Stomach smooth muscle (tissue), 2 donors: ENCODE results near the gene KIRREL2.
"Not testable (repeated sequence)": the region's sequence is repeated elsewhere in the genome, so short reads cannot be mapped to it uniquely, and the experiment has no call there.

Experiments
- H3K27ac ChIP-seq: one replicate; pipeline ENCODE4 v1.7.0; 2013; ENCODE audit warnings: mild to moderate bottlenecking, low read length, inconsistent platforms
- H3K27me3 ChIP-seq, 2 donors: one replicate each; pipeline ENCODE4 v1.7.0; 2013; ENCODE audit warnings: low read length in 2 of 2; ENCODE audit not compliant: insufficient read depth in 2 of 2, control insufficient read depth in 1 of 2
- H3K36me3 ChIP-seq, 2 donors: one replicate each; pipeline ENCODE4 v1.7.0; 2013; ENCODE audit warnings: low read length in 2 of 2; ENCODE audit not compliant: control insufficient read depth in 2 of 2, insufficient read depth in 2 of 2
- H3K4me1 ChIP-seq: one replicate; pipeline ENCODE4 v1.7.0; 2013; ENCODE audit warnings: low read length; ENCODE audit not compliant: control insufficient read depth, insufficient read depth
- H3K4me3 ChIP-seq, 2 donors: one replicate each; pipeline ENCODE4 v1.7.0; 2013; ENCODE audit warnings: low read length in 2 of 2
- H3K9ac ChIP-seq, 2 donors: one replicate each; pipeline ENCODE4 v1.7.0; 2013; ENCODE audit warnings: low read length in 2 of 2, mild to moderate bottlenecking in 1 of 2
- H3K9me3 ChIP-seq, 2 donors: one replicate each; pipeline ENCODE4 v1.7.0; 2013; ENCODE audit warnings: low read length in 2 of 2; ENCODE audit not compliant: control insufficient read depth in 2 of 2
- donor health status: healthy.
- donor health status: Pancreatic carcinoma.

The KIRREL2 gene

DNA sequence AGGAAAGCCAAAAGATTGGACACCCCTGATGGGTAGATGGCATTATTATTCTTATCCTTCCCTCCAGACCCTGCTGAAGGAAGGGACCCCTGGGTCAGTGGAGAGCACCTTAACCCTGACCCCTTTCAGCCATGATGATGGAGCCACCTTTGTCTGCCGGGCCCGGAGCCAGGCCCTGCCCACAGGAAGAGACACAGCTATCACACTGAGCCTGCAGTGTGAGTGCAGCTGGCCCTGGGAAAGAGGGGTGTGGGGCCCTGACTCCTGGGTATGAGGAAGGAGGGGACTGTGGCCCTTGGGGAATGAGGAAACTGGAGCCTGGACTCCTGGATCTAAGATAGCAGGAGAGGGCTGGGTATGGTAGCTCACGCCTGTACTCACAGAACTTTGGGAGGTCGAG lies 2.7 kb downstream of the KIRREL2 start:
- H3K9me3 ChIP-seq: no peaks in the 10 kb centered on the region
- H3K27me3 ChIP-seq: peaks cover 49 to 51% of the 10 kb centered on the region in 2 donors
- H3K27ac ChIP-seq: no peak overlapping the region
- H3K36me3 ChIP-seq: no peaks in the 10 kb centered on the region
- H3K4me3 ChIP-seq: no peak overlapping the region
- peaks cover 15% of the 10 kb centered on the region for H3K4me1 ChIP-seq
- no peak overlapping the region for H3K9ac ChIP-seq

DNA sequence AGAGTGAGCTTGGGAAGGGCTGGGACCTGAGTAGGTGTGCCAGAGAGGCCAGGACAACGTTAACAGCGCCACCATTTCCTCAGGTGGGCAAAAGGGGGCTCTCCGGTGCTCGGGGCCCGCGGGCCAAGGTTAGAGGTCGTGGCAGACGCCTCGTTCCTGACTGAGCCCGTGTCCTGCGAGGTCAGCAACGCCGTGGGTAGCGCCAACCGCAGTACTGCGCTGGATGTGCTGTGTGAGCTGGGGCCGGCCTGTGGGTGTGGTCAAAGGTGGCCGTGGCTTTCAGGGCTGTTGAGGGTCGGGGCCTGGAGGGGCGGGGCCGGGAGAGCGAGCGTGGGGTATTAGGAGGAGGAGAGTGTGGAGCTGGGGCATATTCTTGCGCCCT lies 3.7 kb downstream of the KIRREL2 start:
- Histone ChIP-seq H3K27ac (no peak overlapping the region), H3K4me3 (no peak overlapping the region), H3K9ac (no peak overlapping the region), H3K9me3 (no peaks in the 10 kb centered on the region), H3K4me1 (peaks cover 15% of the 10 kb centered on the region), H3K36me3 (no peaks in the 10 kb centered on the region), H3K27me3 (peaks cover 38 to 44% of the 10 kb centered on the region in 2 donors)

DNA sequence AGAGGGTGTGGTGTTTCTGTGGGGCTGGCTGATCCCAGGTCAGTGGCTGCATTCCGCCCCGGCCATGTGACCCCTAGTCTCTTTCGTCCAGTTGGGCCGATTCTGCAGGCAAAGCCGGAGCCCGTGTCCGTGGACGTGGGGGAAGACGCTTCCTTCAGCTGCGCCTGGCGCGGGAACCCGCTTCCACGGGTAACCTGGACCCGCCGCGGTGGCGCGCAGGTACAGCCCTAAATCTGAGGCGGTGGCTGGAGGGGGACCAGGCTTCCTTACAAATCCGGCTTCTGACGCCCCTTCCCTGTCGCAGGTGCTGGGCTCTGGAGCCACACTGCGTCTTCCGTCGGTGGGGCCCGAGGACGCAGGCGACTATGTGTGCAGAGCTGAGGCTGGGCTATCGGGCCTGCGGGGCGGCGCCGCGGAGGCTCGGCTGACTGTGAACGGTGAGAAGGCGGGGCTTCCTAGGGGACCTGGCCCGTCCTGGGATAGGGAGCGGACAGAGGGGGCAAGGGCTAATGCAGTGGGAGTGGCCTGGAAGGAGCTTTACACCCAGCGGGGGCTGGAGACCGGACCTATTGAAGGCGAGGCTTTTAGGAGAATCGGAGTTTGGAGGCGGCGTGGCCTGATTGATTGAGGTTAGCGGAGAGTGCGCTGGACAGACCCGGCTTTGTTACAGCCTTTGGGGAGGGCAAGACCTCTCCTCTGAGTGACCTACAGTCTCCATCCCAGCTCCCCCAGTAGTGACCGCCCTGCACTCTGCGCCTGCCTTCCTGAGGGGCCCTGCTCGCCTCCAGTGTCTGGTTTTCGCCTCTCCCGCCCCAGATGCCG lies 4.3 kb downstream of the KIRREL2 start:
- H3K9ac ChIP-seq: no peak overlapping the region
- H3K4me3 ChIP-seq: no peak overlapping the region
- no peaks in the 10 kb centered on the region for H3K36me3 ChIP-seq
- H3K27ac ChIP-seq: no peak overlapping the region
- H3K27me3 ChIP-seq: peaks cover 32 to 42% of the 10 kb centered on the region in 2 donors
- H3K9me3 ChIP-seq: no peaks in the 10 kb centered on the region
- peaks cover 12% of the 10 kb centered on the region for H3K4me1 ChIP-seq

DNA sequence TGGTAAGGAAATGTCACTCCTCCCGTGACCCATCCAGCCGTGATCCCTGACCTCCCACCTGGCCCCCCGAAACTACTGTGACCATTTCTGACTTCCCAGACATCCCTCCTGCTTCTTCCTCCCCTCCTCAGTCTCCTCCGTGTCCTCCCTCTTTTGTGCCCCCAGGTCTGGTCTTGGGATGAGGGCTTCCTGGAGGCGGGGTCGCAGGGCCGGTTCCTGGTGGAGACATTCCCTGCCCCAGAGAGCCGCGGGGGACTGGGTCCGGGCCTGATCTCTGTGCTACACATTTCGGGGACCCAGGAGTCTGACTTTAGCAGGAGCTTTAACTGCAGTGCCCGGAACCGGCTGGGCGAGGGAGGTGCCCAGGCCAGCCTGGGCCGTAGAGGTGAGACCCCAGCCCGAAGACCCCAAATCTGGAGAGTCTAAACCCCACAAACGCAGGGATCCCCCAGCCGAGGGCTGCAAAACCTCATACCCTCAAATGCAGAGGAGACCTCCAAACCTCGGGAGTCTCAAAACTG lies 5.0 kb downstream of the KIRREL2 start:
- peaks cover 6% of the 10 kb centered on the region for H3K4me1 ChIP-seq
- H3K27me3 ChIP-seq: peaks cover 28 to 40% of the 10 kb centered on the region in 2 donors
- no peak overlapping the region for H3K27ac ChIP-seq
- H3K36me3 ChIP-seq: no peaks in the 10 kb centered on the region
- no peak overlapping the region for H3K4me3 ChIP-seq
- no peak overlapping the region for H3K9ac ChIP-seq
- no peaks in the 10 kb centered on the region for H3K9me3 ChIP-seq

DNA sequence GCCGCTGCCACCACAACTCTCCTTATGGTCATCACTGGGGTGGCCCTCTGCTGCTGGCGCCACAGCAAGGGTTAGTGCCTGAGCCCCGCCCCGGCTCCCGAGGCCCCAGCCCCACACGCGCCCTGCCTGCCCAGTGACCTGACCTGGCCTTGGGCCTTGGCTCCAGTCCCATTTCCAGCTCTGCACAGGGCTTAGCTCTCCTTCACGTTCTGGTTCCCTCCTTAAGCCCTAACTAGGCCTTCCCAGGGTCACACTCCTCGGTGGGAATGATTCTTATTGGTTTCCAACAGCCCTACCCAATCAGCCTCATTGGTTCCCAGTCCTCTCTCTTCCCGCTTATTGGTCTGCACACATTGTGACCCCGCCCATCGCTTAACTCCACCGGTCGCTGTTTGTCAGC lies 5.8 kb downstream of the KIRREL2 start:
- Histone ChIP-seq H3K4me1 (no peaks in the 10 kb centered on the region), H3K9me3 (no peaks in the 10 kb centered on the region), H3K36me3 (no peaks in the 10 kb centered on the region), H3K4me3 (no peak overlapping the region), H3K9ac (no peak overlapping the region), H3K27ac (no peak overlapping the region), H3K27me3 (peaks cover 20 to 37% of the 10 kb centered on the region in 2 donors)

DNA sequence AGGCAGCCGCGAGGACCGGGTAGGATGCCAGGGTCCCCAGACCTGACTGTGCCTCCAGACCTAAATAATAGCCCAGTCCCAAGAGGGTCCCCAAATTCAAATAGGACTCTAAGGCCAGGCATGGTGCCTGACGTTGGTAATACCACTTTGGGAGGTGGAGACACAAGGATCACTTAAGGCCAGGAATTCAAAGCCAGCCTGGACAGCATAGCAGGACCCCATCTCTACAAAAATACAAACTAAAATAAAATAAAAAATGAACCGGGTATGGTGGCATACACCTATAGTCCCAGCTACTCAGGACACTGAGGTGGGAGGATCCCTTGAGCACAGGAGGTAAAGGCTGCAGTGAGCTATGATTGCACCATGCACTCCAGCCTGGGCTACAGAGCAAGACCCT lies 6.3 kb downstream of the KIRREL2 start:
- Histone ChIP-seq H3K9me3 (no peaks in the 10 kb centered on the region), H3K9ac (no peak overlapping the region), H3K4me3 (no peak overlapping the region), H3K27ac (no peak overlapping the region), H3K36me3 (no peaks in the 10 kb centered on the region), H3K4me1 (peaks cover 2% of the 10 kb centered on the region), H3K27me3 (peaks cover 21 to 38% of the 10 kb centered on the region in 2 donors)

DNA sequence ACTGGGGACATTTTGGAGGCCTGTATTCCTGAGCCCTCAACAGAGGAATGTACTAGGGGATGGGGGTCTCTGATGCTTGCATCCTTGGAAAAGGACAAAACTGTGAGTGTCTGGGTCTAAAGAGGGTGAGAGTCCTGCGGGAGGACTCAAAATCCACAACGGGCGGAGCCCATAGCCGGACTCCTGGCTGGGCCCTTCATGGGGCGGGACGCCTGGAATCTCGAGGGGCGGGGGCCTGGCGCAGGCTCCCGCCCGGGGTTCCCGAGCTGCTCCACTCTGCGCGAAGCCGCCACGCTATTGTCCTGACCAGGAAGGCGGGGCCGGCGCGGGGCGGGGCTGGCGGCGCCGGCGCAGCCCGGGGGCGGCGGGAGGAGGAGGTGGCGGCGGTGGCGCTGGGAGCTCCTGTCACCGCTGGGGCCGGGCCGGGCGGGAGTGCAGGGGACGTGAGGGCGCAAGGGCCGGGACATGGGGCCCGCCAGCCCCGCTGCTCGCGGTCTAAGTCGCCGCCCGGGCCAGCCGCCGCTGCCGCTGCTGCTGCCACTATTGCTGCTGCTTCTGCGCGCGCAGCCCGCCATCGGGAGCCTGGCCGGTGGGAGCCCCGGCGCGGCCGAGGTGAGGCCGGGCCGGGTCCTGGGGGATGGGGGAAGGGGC lies 11.6 kb downstream of the KIRREL2 start, which contains the start of gene APLP1:
TSS of gene APLP1 (plus strand) at position 403 of the 651 bp plus-strand sequence. CDS start at position 466, 63 bp downstream.
- Histone ChIP-seq H3K9ac (no peak within 1 kb of the TSS), H3K27ac (no peak within 1 kb of the TSS), H3K36me3 (no peaks in the 10 kb centered on the region), H3K4me3 (peak within 1 kb of the TSS; percentile 24 to 57), H3K4me1 (peaks cover 22% of the 10 kb centered on the region), H3K9me3 (no peaks in the 10 kb centered on the region), H3K27me3 (peaks cover 12 to 34% of the 10 kb centered on the region in 2 donors)

DNA sequence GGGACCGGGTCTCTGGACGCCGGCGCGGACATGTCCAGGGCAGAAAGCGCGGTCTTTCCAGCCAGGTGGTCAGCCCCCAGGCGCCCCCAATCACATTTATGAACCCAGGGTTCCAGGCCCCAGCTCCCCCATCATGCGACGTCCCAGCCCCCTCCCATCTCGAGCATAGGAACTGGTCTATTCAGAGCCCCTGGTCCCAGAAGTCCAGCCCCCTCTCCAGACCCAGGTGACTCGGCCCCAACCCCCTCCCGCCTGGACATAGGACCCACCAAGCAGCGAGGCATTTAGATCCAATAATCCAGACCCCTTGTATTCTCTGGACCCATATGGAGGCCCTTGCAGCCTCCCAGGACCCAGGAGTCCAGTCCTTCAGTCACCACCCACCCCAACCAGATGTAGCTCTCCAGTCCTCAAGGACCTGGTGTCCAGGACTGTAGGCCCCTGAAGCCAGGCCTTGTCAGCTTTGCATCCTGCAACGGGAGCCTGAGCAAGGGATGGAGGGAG lies 12.2 kb downstream of the KIRREL2 start:
- Histone ChIP-seq H3K9me3 (no peaks in the 10 kb centered on the region), H3K4me3 (peak overlapping the region; percentile 24 to 57), H3K27ac (no peak overlapping the region)

DNA sequence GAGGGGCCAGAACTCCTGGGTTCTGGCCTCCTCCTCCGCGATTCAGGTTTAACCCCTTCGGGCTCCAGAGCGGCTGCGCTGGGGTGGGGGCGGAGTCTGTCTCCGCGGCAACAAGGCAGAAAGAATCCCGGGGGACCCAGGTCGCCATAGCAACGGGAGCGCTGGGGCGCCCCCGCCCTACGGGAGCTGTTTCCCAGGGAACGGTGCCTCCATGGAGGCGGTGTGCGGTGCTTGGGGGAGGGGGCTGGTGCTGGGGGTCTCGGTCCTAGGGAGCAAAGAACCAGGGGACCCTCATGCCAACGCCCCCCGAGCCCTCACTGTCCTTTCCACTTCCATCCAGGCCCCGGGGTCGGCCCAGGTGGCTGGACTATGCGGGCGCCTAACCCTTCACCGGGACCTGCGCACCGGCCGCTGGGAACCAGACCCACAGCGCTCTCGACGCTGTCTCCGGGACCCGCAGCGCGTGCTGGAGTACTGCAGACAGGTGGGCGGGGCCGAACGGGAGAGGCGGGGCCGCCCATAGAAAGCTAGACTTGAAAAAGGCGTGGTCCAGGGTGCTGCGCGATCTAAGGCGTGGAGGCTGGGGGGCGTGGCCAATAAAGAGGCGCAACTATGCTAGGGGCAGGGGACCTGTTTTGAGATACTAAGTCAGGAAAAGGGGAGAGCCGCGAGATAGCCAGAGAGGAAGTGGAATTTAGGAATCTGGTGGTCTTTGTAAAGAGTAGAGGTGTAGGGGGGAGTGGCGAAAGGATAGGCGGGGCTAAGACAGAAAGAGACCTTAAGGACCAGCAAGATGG lies 12.8 kb downstream of the KIRREL2 start:
- H3K27ac ChIP-seq: no peak overlapping the region
- peaks cover 15 to 39% of the 10 kb centered on the region in 2 donors for H3K27me3 ChIP-seq
- no peaks in the 10 kb centered on the region for H3K9me3 ChIP-seq
- peaks cover 22% of the 10 kb centered on the region for H3K4me1 ChIP-seq
- no peak overlapping the region for H3K9ac ChIP-seq
- no peaks in the 10 kb centered on the region for H3K36me3 ChIP-seq
- peak overlapping the region; percentile 24 to 57 for H3K4me3 ChIP-seq

More for the DNA sequence above, 12.2 kb downstream of the KIRREL2 start:
- no peak overlapping the region for H3K9ac ChIP-seq
- peaks cover 15 to 35% of the 10 kb centered on the region in 2 donors for H3K27me3 ChIP-seq
- no peaks in the 10 kb centered on the region for H3K36me3 ChIP-seq
- peaks cover 22% of the 10 kb centered on the region for H3K4me1 ChIP-seq

DNA sequence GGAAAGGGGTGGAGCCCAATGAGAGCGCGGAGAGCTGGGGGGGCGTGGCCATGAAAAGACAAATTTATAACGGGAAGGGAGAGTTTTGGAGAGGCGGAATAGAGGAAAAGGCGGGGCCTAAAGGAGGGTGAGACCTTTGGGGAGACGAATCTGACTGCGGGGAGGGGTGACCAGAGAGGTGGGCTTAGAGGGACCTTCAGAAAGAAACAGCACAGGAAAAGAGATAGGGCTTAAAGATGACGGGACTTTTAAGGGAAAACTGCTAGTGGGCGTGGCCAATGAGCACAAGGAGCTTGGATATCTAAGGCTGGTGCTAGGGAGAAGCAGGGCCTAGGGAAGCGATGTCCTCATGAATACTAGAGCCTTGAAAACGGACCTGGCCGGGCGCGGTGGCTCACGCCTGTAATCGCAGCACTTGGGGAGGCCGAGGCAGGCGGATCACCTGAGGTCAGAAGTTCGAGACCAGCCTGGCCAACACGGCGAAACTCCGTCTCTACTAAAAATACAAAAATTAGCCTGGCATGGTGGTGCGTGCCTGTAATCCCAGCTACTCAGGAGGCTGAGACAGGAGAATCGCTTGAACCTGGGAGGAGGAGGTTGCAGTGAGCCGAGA lies 13.5 kb downstream of the KIRREL2 start:
- not testable (repeated sequence) for H3K9ac ChIP-seq, H3K27ac ChIP-seq, H3K9me3 ChIP-seq, H3K4me3 ChIP-seq, H3K36me3 ChIP-seq
- peaks cover 22% of the 10 kb centered on the region for H3K4me1 ChIP-seq
- peaks cover 15 to 39% of the 10 kb centered on the region in 2 donors for H3K27me3 ChIP-seq
